MM.1S (cell line): ENCODE results near the gene PEX26.

Source experiments
- DNase-seq: peaks from one replicate; pipeline ENCODE4 v3.0.0-alpha.2; 2015
- H2AFZ ChIP-seq: fragments of 300-600 bp; sonication (generic); 2 replicates; pipeline ENCODE4 v1.6.0; 2016; ENCODE audit warnings: antibody characterized with exemption, low read length
- H3F3A ChIP-seq: fragments of 300-600 bp; sonication (generic); 2 replicates; pipeline ENCODE4 v1.6.1; 2016; ENCODE audit warnings: mild to moderate bottlenecking, antibody characterized with exemption, low read length, moderate library complexity, mixed read lengths; ENCODE audit not compliant: insufficient read depth
- H3K27ac ChIP-seq: fragments of 300-600 bp; sonication (generic); 2 replicates; pipeline ENCODE4 v1.5.1; 2016; ENCODE audit warnings: mild to moderate bottlenecking, low read length
- H3K27me3 ChIP-seq: fragments of 300-600 bp; sonication (generic); replicated peaks from 2 replicates; pipeline ENCODE4 v1.6.0; 2016; ENCODE audit warnings: low read length; ENCODE audit not compliant: insufficient read depth
- H3K36me3 ChIP-seq: fragments of 300-600 bp; sonication (generic); replicated peaks from 2 replicates; pipeline ENCODE4 v1.6.1; 2016; ENCODE audit warnings: mild to moderate bottlenecking, low read length, mixed read lengths; ENCODE audit not compliant: insufficient read depth
- H3K4me1 ChIP-seq: fragments of 300-600 bp; sonication (generic); 2 replicates; pipeline ENCODE4 v1.6.1; 2016; ENCODE audit warnings: low read length, mixed read lengths
- H3K4me2 ChIP-seq: fragments of 300-600 bp; sonication (generic); 2 replicates; pipeline ENCODE4 v1.6.0; 2016; ENCODE audit warnings: low read depth, low read length
- H3K4me3 ChIP-seq: fragments of 300-600 bp; sonication (generic); 2 replicates; pipeline ENCODE4 v1.5.1; 2016; ENCODE audit warnings: low read length, mixed read lengths
- H3K79me2 ChIP-seq: fragments of 300-600 bp; sonication (generic); 2 replicates; pipeline ENCODE4 v1.6.1; 2016; ENCODE audit warnings: mixed run types, low read length, mixed read lengths
- H3K9ac ChIP-seq: fragments of 300-600 bp; sonication (generic); 2 replicates; pipeline ENCODE4 v1.6.1; 2016; ENCODE audit warnings: low read length, mixed read lengths
- H3K9me2 ChIP-seq: fragments of 300-600 bp; sonication (generic); replicated peaks from 2 replicates; pipeline ENCODE4 v1.6.1; 2016; ENCODE audit warnings: mild to moderate bottlenecking, low read length, mixed read lengths; ENCODE audit not compliant: insufficient read depth
- H3K9me3 ChIP-seq: fragments of 300-600 bp; sonication (generic); replicated peaks from 2 replicates; pipeline ENCODE4 v1.6.1; 2016; ENCODE audit warnings: mild to moderate bottlenecking, low read length, mixed read lengths; ENCODE audit not compliant: insufficient read depth
- H4K20me1 ChIP-seq: fragments of 300-600 bp; sonication (generic); 2 replicates; pipeline ENCODE4 v1.6.1; 2016; ENCODE audit warnings: mild to moderate bottlenecking, low read length, moderate library complexity, mixed read lengths; ENCODE audit not compliant: insufficient read depth
- EZH2 ChIP-seq: fragments of 300-600 bp; sonication (generic); optimal IDR thresholded peaks from 2 replicates; pipeline ENCODE3; 2017; ENCODE audit warnings: low read depth, mild to moderate bottlenecking, antibody characterized with exemption, low read length, mixed read lengths
- EZH2phosphoT487 ChIP-seq: fragments of 300-600 bp; sonication (generic); IDR thresholded peaks from 2 replicates; pipeline ENCODE4 v1.6.1; 2018; ENCODE audit warnings: antibody characterized with exemption, low read length
- TF ChIP-seq, protein P1 (sequence below): fragments of 300-600 bp; sonication (generic); IDR thresholded peaks from 2 replicates; pipeline ENCODE4 v1.5.1; 2016; ENCODE audit warnings: antibody characterized with exemption, low read length, mixed read lengths

The PEX26 gene

DNA sequence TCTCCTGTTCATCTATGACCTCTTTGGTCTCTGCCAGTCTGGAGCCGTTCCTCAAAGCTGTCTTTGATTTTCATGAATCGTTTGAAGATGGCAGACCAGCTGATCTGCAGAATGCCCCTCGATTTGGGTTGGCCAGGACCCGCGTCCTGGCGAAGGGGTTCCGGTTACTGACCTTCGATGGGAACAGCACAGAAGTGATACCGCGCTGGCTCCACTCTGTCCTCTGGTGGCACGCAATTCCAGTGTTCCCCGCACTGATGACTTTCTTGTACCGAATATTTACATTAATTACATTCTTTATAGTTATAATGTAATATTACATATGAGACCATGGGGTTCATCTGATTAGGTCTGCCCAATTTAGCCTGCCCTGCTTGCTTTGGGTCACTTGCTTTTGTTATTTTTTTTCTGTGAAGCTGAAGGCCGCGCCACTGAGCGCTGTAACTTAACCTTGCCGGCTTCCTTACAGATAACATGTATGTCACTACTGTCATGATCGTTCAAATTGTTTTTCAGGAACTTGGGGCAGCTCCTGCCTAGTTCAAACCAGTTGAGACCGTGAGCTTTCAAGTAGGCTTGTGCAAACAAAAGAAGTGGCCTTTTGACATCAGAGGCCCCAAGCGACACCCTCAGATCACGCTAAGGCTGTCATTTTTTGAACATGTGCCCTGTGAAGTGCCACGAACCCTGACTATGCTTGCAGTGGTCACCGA lies 68.0 kb downstream of the PEX26 start:
- Histone ChIP-seq H2AFZ (no peak overlapping the region), H3K79me2 (no peaks in the 10 kb centered on the region), H3K27me3 (no peaks in the 10 kb centered on the region), H3K4me1 (no peaks in the 10 kb centered on the region), H3K4me2 (no peak overlapping the region), H3K4me3 (no peak overlapping the region), H4K20me1 (no peaks in the 10 kb centered on the region), H3K9me3 (no peaks in the 10 kb centered on the region), H3K27ac (no peak overlapping the region), H3K36me3 (no peaks in the 10 kb centered on the region), H3K9me2 (no peaks in the 10 kb centered on the region), H3F3A (peaks cover 6% of the 10 kb centered on the region), H3K9ac (no peak overlapping the region)
- TF ChIP-seq EZH2 (no peak), EZH2phosphoT487 (no peak)
- TF ChIP-seq, protein P1, sequence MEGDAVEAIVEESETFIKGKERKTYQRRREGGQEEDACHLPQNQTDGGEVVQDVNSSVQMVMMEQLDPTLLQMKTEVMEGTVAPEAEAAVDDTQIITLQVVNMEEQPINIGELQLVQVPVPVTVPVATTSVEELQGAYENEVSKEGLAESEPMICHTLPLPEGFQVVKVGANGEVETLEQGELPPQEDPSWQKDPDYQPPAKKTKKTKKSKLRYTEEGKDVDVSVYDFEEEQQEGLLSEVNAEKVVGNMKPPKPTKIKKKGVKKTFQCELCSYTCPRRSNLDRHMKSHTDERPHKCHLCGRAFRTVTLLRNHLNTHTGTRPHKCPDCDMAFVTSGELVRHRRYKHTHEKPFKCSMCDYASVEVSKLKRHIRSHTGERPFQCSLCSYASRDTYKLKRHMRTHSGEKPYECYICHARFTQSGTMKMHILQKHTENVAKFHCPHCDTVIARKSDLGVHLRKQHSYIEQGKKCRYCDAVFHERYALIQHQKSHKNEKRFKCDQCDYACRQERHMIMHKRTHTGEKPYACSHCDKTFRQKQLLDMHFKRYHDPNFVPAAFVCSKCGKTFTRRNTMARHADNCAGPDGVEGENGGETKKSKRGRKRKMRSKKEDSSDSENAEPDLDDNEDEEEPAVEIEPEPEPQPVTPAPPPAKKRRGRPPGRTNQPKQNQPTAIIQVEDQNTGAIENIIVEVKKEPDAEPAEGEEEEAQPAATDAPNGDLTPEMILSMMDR, result no peak
- DNase-seq, result no peak

DNA sequence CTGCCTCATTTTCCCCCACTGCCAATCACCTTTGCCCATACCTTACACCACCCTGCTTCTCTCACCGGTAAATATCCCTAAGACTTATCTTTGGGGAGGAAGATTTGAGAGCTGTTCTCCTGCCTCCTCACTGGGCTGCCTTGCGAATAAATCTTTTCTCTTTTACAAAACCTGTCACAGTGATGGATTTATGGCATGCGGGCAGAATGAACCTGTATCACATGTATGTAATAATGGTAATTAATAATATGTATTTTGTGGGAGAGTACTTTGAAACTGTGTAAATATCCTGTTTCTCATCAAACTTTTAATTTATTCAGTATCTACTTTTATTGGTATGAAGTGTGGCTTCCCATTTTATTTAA lies 68.6 kb downstream of the PEX26 start:
- no peaks in the 10 kb centered on the region for H4K20me1 ChIP-seq
- no peaks in the 10 kb centered on the region for H3K27me3 ChIP-seq
- no peaks in the 10 kb centered on the region for H3K9me2 ChIP-seq
- H3K9ac ChIP-seq, result no peak overlapping the region
- H3K36me3 ChIP-seq, result no peaks in the 10 kb centered on the region
- H3K4me1 ChIP-seq, result no peaks in the 10 kb centered on the region
- H3K4me3 ChIP-seq, result no peak overlapping the region
- no peak overlapping the region for H2AFZ ChIP-seq
- no peaks in the 10 kb centered on the region for H3K9me3 ChIP-seq
- peaks cover 6% of the 10 kb centered on the region for H3F3A ChIP-seq
- no peak for TF ChIP-seq EZH2phosphoT487
- no peak for TF ChIP-seq EZH2
- TF ChIP-seq, protein P1, result no peak
- H3K27ac ChIP-seq, result no peak overlapping the region
- H3K4me2 ChIP-seq, result no peak overlapping the region
- DNase-seq, result no peak
- no peaks in the 10 kb centered on the region for H3K79me2 ChIP-seq

DNA sequence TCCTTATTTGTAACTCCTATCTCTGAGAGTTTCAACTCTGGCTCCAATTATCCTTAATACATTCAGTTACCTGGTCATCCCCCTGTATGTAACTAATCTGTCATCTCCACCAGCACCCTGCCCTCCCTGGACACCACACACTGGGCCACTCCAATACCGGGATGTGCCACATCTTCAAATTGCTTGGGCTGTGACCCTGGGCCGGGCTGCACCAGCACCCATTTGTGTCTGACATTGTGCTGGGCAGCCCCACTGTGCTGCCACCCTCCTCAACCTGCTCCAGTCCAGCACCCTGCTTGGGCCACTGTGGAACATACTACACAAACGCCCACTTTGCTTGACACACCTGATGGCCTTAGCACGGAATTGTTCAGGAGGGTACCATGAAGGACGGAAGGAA lies 70.0 kb downstream of the PEX26 start:
- no peak overlapping the region for H3K4me2 ChIP-seq

More for the DNA sequence above, 70.0 kb downstream of the PEX26 start:
- Histone ChIP-seq H3K9me2 (no peaks in the 10 kb centered on the region), H3K9me3 (no peaks in the 10 kb centered on the region), H3K4me3 (no peak overlapping the region), H3F3A (peaks cover 6% of the 10 kb centered on the region), H3K79me2 (no peaks in the 10 kb centered on the region), H3K4me1 (no peaks in the 10 kb centered on the region), H3K36me3 (no peaks in the 10 kb centered on the region), H2AFZ (no peak overlapping the region), H3K27ac (no peak overlapping the region), H3K27me3 (no peaks in the 10 kb centered on the region), H4K20me1 (no peaks in the 10 kb centered on the region), H3K9ac (no peak overlapping the region)
- TF ChIP-seq EZH2 (no peak), EZH2phosphoT487 (no peak)
- TF ChIP-seq, protein P1, result no peak
- DNase-seq, result no peak
